Measurements from ENCODE around the gene MGAT4C.

The MGAT4C gene

DNA sequence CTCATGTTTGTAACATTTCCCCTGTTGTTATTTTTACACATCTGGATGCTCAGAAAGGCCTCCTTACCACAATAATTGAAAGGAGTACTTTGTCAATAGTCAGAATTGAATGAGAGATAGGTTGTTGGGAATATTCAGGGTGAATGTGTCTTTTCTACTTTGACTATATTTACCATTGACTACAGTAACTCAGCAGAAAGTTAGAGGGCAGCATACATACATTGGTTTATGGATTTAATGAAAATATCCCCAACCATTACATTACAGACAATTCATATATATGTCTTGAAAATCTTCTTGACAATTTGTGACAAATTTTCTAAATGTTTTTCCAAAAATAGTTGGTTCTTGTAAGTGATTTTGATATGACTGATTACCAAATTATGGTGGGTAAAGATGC, 284.4 kb downstream of the MGAT4C start:
- no peak for DNase-seq (ENCODE audit: low spot score)

DNA sequence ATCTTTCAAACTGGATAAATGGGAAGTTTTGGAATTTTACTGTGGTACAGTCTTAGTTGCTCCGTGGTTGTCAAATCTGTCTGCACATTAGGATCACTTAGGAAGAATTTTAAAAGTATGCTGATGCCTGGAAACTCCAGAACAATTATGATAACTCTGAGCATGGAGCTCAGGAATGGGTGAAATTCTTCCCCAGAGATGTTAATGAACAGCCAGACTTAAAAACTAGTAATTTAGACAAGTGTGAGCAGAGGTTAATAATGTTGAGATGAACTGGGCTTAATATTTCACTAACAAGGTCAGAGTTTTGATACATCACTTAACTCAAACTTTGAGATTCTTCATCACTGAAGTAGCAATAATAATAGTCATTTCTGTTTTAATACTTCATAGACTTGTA, 287.6 kb downstream of the MGAT4C start:
- DNase-seq (ENCODE audit: low spot score) = no peak

DNA sequence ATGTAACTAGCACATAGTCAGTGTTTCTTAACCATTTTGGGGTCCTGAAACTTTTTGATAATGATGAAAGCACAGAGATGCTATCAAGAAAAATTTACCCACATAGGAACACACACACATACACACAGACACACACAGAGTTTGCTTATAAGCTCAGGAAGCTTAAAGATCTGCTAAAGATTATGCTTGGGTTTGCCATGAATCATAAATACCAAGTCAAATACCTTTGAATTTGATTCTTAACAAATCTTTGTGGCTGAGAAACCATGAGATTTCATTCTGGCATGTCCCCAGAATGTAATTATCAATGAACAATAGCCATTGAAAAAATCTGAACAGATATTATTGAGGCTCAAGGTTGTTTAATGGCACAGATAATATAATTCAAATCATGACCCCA, 292.9 kb downstream of the MGAT4C start:
- no peak for DNase-seq (ENCODE audit: low spot score)

DNA sequence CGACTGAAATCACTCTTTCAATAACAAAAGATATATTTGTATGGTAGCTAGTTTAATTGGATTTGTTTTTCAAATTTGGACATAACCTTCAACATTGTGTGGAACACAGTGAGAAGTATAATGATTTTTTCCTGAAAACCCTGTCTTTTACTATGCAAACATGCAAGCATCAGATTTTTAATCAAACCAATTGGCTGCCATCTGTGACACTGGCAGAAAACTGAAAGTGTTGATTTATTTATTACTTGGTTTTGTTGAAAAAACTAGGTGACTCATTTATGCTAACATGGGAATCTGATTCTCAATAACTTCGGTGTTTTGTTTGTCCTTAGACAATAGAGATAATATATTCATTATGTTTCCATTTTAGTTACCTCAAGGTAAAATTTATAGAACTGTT, 300.1 kb downstream of the MGAT4C start:
- DNase-seq (ENCODE audit: low spot score) = no peak

DNA sequence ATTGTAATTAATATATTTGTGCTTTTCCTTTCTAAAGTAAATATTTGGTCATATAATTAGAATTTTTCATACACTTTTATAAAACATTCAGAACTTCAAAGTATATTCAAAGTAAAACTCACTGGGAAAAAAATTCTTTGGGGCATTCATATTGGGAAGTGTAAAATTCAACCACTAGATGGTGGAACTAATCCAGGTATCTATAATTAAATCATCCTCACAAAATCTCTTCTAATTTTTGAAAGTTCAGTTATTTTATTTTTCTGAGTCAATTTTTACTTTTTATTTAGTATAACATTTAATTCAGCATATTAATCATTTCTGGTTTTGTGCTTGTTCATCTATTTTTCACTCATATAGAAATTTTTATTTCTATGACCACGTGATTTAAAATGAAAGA, 301.1 kb downstream of the MGAT4C start:
- peak; percentile 12 for DNase-seq (ENCODE audit: low spot score)

DNA sequence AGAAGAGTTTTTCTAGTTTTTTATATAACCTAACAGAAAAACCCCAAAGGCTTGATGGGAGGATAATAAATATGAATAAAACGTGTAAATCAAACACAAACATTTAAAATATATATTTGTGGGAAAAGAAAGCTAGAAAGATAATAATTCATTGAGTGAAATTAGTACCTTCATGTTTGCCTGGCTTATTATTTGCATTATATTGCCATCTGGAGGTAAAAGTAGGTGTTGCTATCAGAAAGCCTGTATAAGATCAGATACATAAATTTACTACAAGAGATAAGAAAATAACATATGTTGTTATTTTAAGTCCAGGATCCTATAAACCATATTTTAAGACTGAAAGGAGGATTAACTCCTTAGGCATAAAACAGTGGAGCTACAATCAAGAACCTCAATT, 304.4 kb downstream of the MGAT4C start:
- DNase-seq (ENCODE audit: low spot score) = peak; percentile 9

DNA sequence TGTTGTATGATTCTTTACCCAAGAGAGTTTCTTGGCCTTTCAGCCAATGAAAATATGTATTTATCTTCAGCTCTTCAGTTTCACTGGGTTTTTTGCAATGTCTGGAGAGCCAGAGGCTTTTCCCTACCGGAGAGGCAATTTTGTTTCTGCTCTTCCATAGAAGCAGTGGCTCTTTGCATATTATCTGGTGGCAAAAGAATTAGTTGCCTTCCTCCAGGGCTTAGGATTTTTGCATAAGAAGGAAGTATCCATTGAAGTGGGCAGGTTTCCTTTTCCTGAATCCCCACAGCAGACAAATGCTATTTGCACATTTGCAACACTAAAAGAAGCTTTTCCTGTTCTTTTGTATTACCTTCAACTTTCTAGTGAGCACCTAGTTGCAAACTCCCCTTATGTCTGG, 306.9 kb downstream of the MGAT4C start:
- no peak for DNase-seq (ENCODE audit: low spot score)

DNA sequence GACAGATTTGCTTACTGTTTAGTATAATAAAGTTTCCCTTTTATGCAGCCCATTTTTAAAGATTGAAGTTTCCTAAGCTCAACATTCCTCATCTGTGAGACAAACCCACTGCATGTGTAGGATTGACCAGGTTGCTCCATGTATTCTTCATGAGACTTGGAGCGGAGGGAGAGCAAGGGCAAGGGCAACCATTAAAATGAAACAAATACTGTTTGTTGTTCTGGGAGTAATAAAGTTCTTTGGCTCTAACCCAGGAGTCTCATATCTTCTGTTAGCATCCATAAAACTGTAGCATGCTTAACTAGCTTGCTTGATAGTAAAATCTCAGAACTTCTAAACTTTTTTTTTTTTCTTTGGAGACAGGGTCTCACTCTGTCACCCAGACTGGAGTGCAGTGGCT, 307.9 kb downstream of the MGAT4C start:
- DNase-seq (ENCODE audit: low spot score) = no peak

DNA sequence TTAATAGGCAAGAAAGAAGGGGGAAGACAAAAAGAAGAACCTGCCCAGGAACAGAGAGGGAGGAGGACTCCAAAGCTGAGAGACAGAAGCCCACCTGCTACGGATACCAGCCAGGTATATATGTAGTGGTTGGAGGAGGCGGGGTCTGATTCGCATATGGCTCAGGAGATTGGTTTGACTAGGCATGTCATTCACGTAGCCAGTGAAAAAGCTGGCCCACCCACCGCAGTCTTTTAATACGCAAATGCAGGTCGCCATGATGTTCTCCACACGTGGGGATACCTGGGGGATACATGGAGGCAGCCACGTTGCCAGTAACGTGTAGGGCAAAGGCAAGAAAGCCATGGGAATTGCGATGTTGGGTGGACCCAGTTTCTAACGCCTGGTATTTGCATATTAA, 308.9 kb downstream of the MGAT4C start:
- no peak for DNase-seq (ENCODE audit: low spot score)

DNA sequence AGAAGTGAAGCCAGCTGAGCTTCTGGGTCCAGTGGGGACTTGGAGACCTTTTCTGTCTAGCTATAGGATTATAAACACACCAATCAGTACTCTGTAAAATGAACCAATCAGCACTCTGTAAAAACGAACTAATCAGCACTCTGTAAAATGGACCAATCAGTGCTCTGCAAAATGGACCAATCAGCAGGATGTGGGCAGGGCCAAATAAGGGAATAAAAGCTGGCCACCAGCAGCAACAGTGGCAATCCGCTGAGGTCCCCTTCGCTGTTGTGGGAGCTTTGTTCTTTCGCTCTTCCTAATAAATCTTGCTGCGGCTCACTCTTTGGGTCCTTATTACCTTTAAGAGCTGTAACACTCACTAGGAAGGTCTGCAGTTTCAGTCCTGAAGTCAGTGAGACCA, 309.8 kb downstream of the MGAT4C start:
- no peak for DNase-seq (ENCODE audit: low spot score)

DNA sequence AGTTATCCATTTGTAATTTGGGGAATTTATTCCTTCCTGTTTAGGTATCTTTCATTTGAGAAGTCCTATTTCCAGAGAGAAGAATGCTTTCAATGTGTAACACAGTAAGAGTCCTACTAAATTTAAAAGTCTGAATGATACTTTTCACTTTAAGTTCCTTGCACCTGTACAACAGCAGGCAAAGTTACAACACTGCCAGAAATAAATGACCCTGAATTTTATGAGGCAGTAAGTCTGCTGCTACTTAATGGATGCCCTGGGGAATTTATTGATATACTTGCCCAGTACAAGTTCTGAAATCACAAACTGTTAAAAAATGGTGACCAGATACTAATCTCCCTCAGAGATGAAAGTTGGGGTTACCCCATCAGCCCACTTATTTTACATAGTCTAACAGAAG, 329.0 kb downstream of the MGAT4C start:
- no peak for DNase-seq (ENCODE audit: low spot score)

DNA sequence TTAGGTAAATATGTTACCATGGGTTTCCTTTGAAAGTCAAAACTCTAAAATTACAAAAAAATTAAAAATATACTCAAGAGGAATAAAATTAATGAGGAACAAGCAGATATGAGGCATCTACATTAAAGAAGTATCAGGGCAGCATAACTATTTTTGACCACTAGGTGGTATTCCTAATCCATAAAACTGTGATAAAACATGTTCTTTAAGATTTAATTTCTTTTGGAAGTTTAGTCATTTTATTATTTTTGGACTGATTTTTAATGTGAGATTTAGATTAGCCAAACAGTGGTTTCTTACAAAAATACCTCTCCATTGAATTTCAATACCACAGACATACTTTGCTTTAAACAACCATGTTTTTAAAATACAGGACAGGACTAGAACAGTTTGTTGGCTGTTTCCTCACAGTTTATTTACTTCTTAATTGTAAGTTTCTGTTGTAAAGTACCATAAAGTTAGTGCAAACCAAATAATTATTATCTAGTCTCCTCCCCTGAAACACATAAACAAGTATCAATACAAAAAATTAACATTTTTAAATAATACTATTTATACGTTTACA, 332.3 kb downstream of the MGAT4C start:
- DNase-seq (ENCODE audit: low spot score) = no peak

DNA sequence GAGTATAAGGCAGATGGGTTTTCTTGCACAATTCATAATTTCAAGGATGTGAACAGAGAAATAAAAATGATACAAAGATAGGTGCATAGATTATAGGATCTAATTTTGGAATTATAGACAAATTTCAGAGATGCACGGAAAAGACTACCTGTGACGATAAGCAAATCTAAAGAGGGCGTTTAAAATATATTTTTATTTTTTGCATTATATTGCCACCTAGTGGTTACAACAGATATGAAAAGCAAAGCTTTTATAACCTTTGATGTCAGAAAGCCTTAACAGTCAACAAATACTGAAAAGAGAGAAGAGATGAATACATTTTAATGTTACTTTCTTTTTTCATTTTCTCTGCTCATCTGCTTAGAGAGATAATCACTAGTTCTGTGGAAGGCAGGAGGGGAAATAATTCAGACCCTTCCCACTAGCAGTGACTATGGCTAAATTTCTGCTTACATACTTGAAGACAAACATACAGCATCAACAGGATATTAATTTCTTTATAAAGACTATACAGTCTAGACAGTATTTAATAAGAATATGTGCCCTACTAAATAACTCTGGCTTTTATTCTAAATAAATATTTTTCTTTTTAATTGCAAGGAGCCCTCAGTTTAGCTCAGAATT, 335.8 kb downstream of the MGAT4C start:
- DNase-seq (ENCODE audit: low spot score) = no peak
